Neural cell (in vitro differentiated cells): ENCODE data around the gene PARVA. TPM values are rescaled to one million over a fixed set of nuclear protein-coding genes. Genes with fewer than 3 reads are reported as not detected.

Experiments used
- H2AFZ ChIP-seq: fragments of 200-600, 300-800 bp; sonication (generic), shearing (Covaris generic); 2 replicates; pipeline ENCODE4 v1.6.0; 2014; ENCODE audit warnings: low read depth, mild to moderate bottlenecking, antibody characterized with exemption, low read length, moderate library complexity
- H3F3A ChIP-seq: fragments of 200-600 bp; shearing (Covaris generic); 2 replicates; pipeline ENCODE4 v1.6.1; 2016; ENCODE audit warnings: mild to moderate bottlenecking, moderate library complexity, mixed read lengths, antibody characterized with exemption, low read length; ENCODE audit not compliant: insufficient read depth, poor library complexity, severe bottlenecking
- H3K27ac ChIP-seq: fragments of 200-600, 300-800 bp; sonication (generic), shearing (Covaris generic); 2 replicates; pipeline ENCODE4 v1.5.1; 2014; ENCODE audit warnings: mild to moderate bottlenecking, low read length, moderate library complexity
- H3K27me3 ChIP-seq: fragments of 300-800, 200-600 bp; sonication (generic), shearing (Covaris generic); 2 replicates; pipeline ENCODE4 v1.6.0; 2014; ENCODE audit warnings: mild to moderate bottlenecking, low read depth, low read length, moderate library complexity; ENCODE audit not compliant: insufficient read depth
- H3K36me3 ChIP-seq: fragments of 300-800, 200-600 bp; sonication (generic), shearing (Covaris generic); 2 replicates; pipeline ENCODE4 v1.5.1; 2014; ENCODE audit warnings: mild to moderate bottlenecking, antibody characterized with exemption, low read length, moderate library complexity; ENCODE audit not compliant: insufficient read depth
- H3K4me2 ChIP-seq: fragments of 300-800, 200-600 bp; sonication (generic), shearing (Covaris generic); 2 replicates; pipeline ENCODE4 v1.6.0; 2014; ENCODE audit warnings: mild to moderate bottlenecking, low read length
- H3K4me3 ChIP-seq: fragments of 300-800, 200-600 bp; sonication (generic), shearing (Covaris generic); 2 replicates; pipeline ENCODE4 v1.5.1; 2014; ENCODE audit warnings: mild to moderate bottlenecking, low read length, moderate library complexity
- H3K79me2 ChIP-seq: fragments of 200-600 bp; shearing (Covaris generic); replicated peaks from 2 replicates; pipeline ENCODE4 v1.6.0; 2014; ENCODE audit warnings: mild to moderate bottlenecking, low read length, moderate library complexity; ENCODE audit not compliant: insufficient read depth
- H3K9ac ChIP-seq: fragments of 300-800, 200-600 bp; sonication (generic), shearing (Covaris generic); 2 replicates; pipeline ENCODE4 v1.6.1; 2016; ENCODE audit warnings: mild to moderate bottlenecking, low read length, mixed read lengths
- H3K9me2 ChIP-seq: fragments of 200-600 bp; shearing (Covaris generic); 2 replicates; pipeline ENCODE4 v1.6.1; 2016; ENCODE audit warnings: mild to moderate bottlenecking, low read length, mixed read lengths; ENCODE audit not compliant: insufficient read depth
- H3K9me3 ChIP-seq: fragments of 200-600, 300-800 bp; sonication (generic), shearing (Covaris generic); 2 replicates; pipeline ENCODE4 v1.6.1; 2016; ENCODE audit warnings: mild to moderate bottlenecking, mixed run types, low read length, moderate library complexity, mixed read lengths
- H4K20me1 ChIP-seq: fragments of 200-600 bp; shearing (Covaris generic); 2 replicates; pipeline ENCODE4 v1.6.1; 2016; ENCODE audit warnings: mild to moderate bottlenecking, mixed run types; ENCODE audit not compliant: insufficient read depth
- CTCF ChIP-seq: fragments of 450-650 bp; IDR thresholded peaks from 2 replicates; pipeline ENCODE4 v1.5.1; 2014; ENCODE audit warnings: antibody characterized with exemption, mild to moderate bottlenecking, moderate library complexity; ENCODE audit not compliant: poor library complexity, severe bottlenecking
- EP300 ChIP-seq: fragments of 450-650 bp; conservative IDR thresholded peaks from 2 replicates; pipeline ENCODE4 v1.6.1; 2014; ENCODE audit warnings: antibody characterized with exemption, mild to moderate bottlenecking, moderate library complexity; ENCODE audit not compliant: poor library complexity, severe bottlenecking
- EZH2 ChIP-seq: fragments of 200-600, 300-800 bp; shearing (Covaris generic), sonication (generic); IDR thresholded peaks from 2 replicates; pipeline ENCODE4 v1.6.1; 2014; ENCODE audit warnings: antibody characterized with exemption, low read length, borderline replicate concordance, mild to moderate bottlenecking; ENCODE audit not compliant: insufficient read depth, poor library complexity, severe bottlenecking
- MXI1 ChIP-seq: fragments of 450-650 bp; conservative IDR thresholded peaks from 2 replicates; pipeline ENCODE4 v1.6.1; 2014; ENCODE audit warnings: antibody characterized with exemption, mild to moderate bottlenecking; ENCODE audit not compliant: poor library complexity, severe bottlenecking
- POLR2AphosphoS5 ChIP-seq: IDR thresholded peaks from 2 replicates; pipeline ENCODE4 v1.6.1; 2012
- RAD21 ChIP-seq: fragments of 450-650 bp; conservative IDR thresholded peaks from 2 replicates; pipeline ENCODE4 v1.6.1; 2014; ENCODE audit warnings: antibody characterized with exemption, mild to moderate bottlenecking, moderate library complexity
- REST ChIP-seq: IDR thresholded peaks from 2 replicates; pipeline ENCODE4 v1.6.1; 2012; ENCODE audit warnings: borderline replicate concordance
- SMC3 ChIP-seq: fragments of 450-650 bp; conservative IDR thresholded peaks from 2 replicates; pipeline ENCODE4 v1.6.1; 2014; ENCODE audit warnings: antibody characterized with exemption, mild to moderate bottlenecking, moderate library complexity; ENCODE audit not compliant: poor library complexity
- TAF1 ChIP-seq: IDR thresholded peaks from 2 replicates; pipeline ENCODE4 v1.6.1; 2012; ENCODE audit warnings: low read depth
- polyA plus RNA-seq: library from polyadenylated mRNA; depleted of rRNA; stranded (reverse); fragments of >200 nt; gene quantifications from 2 replicates; pipeline ENCODE4 v1.2.3, GENCODE V29; 2014

The PARVA gene
- polyA plus RNA-seq, 1 donor from 2014 or later, result 0.94 TPM

- H3K36me3 ChIP-seq, result no peaks in the 10 kb centered on the region
- TF ChIP-seq CTCF (no peak), MXI1 (no peak), EZH2 (no peak), REST (no peak), TAF1 (no peak), SMC3 (no peak), EP300 (no peak), POLR2AphosphoS5 (no peak), RAD21 (no peak)
- no peaks in the 10 kb centered on the region for H3K79me2 ChIP-seq
- no peaks in the 10 kb centered on the region for H3K9me3 ChIP-seq
- H3K27me3 ChIP-seq, result no peaks in the 10 kb centered on the region
- H3K9ac ChIP-seq, result no peak overlapping the region
- H3K4me2 ChIP-seq, result no peak overlapping the region
- H3K9me2 ChIP-seq, result no peaks in the 10 kb centered on the region
- H3F3A ChIP-seq, result no peaks in the 10 kb centered on the region
- H2AFZ ChIP-seq, result no peak overlapping the region
- no peak overlapping the region for H3K4me3 ChIP-seq
- H3K27ac ChIP-seq, result no peak overlapping the region
- H4K20me1 ChIP-seq, result no peaks in the 10 kb centered on the region
These were observed 47.6 kb upstream of the PARVA start for GRCh38 chr11:12329797-12330196.

GRCh38 chr11:12330485-12331231 is 46.7 kb upstream of the PARVA start:
- TF ChIP-seq EZH2 (no peak), CTCF (no peak), SMC3 (no peak), TAF1 (no peak), POLR2AphosphoS5 (no peak), RAD21 (no peak), EP300 (no peak)
- Histone ChIP-seq H3K36me3 (no peaks in the 10 kb centered on the region), H3K9me2 (no peaks in the 10 kb centered on the region), H3K79me2 (no peaks in the 10 kb centered on the region), H3K4me3 (no peak overlapping the region), H3F3A (no peaks in the 10 kb centered on the region), H3K27me3 (no peaks in the 10 kb centered on the region), H3K27ac (no peak overlapping the region), H3K9ac (no peak overlapping the region), H3K4me2 (no peak overlapping the region), H2AFZ (peak overlapping the region; percentile 3), H3K9me3 (no peaks in the 10 kb centered on the region), H4K20me1 (no peaks in the 10 kb centered on the region)
